Duodenal mucosa (tissue), 2 donors: ENCODE data around the gene VPS37B.

Source experiments
- H3K27ac ChIP-seq: one replicate; pipeline ENCODE4 v1.7.0; 2013; ENCODE audit warnings: low read depth, low read length
- H3K27me3 ChIP-seq, 2 donors: one replicate each; pipeline ENCODE4 v1.7.0; 2013; ENCODE audit warnings: low read length in 2 of 2, control low read depth in 1 of 2; ENCODE audit not compliant: insufficient read depth in 2 of 2, control insufficient read depth in 1 of 2
- H3K36me3 ChIP-seq, 2 donors: one replicate each; pipeline ENCODE4 v1.7.0; 2013; ENCODE audit warnings: low read length in 2 of 2, control low read depth in 1 of 2; ENCODE audit not compliant: insufficient read depth in 2 of 2, control insufficient read depth in 1 of 2
- H3K4me1 ChIP-seq, 2 donors: one replicate each; pipeline ENCODE4 v1.7.0; 2013; ENCODE audit warnings: low read length in 2 of 2, control low read depth in 1 of 2; ENCODE audit not compliant: insufficient read depth in 2 of 2, control insufficient read depth in 1 of 2
- H3K4me3 ChIP-seq, 2 donors: one replicate each; pipeline ENCODE4 v1.7.0; 2013; ENCODE audit warnings: low read length in 2 of 2, low read depth in 1 of 2
- H3K9ac ChIP-seq, 2 donors: one replicate each; pipeline ENCODE4 v1.7.0; 2013; ENCODE audit warnings: low read length in 2 of 2, low read depth in 1 of 2
- H3K9me3 ChIP-seq, 2 donors: one replicate each; pipeline ENCODE4 v1.7.0; 2013; ENCODE audit warnings: low read length in 2 of 2, control low read depth in 1 of 2; ENCODE audit not compliant: control insufficient read depth in 1 of 2

The VPS37B gene

DNA sequence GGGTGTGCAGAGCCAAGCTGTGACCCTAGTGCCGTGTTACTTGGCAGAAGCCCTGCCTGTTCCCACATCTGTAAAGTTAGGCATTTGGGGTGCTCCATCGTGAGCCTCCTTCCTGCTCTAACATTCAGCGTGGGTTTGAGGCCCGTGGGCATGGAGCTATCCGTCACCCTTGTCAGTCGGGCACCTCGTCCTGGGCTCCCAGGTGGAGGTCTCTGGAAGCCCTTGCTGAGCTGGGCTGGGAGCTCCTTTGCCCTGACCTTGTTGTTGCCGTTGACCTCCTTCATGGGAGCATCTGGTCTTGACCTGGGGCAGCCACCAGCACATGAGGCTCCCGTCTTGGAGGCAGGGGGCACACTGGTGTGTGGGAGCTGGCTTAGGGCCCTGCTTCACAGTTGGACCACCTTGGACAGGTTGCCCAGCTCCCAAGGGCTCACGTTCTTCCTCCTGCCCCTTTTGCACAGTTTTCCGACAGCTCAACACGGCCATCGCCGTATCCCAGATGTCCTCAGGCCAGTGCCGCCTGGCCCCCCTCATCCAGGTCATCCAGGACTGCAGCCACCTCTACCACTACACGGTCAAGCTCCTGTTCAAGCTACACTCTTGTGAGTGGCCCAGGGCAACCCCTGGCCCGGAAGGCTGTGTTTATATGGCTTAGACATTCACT is 42.2 kb downstream of the VPS37B start:
- Histone ChIP-seq H3K9me3 (no peaks in the 10 kb centered on the region), H3K4me1 (no peaks in the 10 kb centered on the region), H3K4me3 (no peak overlapping the region), H3K9ac (no peak overlapping the region), H3K36me3 (peaks cover 17 to 73% of the 10 kb centered on the region in 2 donors), H3K27me3 (no peaks in the 10 kb centered on the region), H3K27ac (no peak overlapping the region)

GRCh38 chr12:122852336-122853275 is 43.3 kb downstream of the VPS37B start:
- H3K27ac ChIP-seq, result no peak overlapping the region
- H3K4me1 ChIP-seq, result no peaks in the 10 kb centered on the region
- no peaks in the 10 kb centered on the region for H3K27me3 ChIP-seq
- peaks cover 22 to 75% of the 10 kb centered on the region in 2 donors for H3K36me3 ChIP-seq
- no peak overlapping the region for H3K9ac ChIP-seq
- no peak overlapping the region for H3K4me3 ChIP-seq
- H3K9me3 ChIP-seq, result no peaks in the 10 kb centered on the region

DNA sequence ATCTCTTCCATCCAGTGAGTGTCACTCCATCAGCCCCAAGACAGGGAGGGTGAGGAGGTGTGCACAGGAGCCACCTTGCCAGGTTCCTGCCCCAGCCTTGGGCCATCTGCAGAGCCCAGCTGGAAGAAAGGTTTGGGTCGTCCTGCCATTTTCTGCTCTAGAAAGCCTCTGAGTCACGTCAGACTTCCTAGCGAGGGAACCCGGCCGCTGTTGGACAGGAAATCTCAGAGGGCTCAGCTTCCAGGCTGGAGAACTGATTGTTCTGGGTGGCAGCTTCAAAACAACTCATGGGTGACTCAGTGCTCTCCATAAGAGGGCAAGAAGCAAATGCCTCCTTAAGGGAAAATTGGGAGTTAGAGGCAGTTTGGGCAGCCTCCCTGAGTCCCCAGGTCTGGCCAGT is 44.1 kb downstream of the VPS37B start:
- Histone ChIP-seq H3K27me3 (no peaks in the 10 kb centered on the region), H3K4me1 (no peaks in the 10 kb centered on the region), H3K4me3 (no peak overlapping the region), H3K27ac (no peak overlapping the region), H3K9me3 (no peaks in the 10 kb centered on the region), H3K36me3 (peaks cover 22 to 68% of the 10 kb centered on the region in 2 donors), H3K9ac (no peak overlapping the region)

- Histone ChIP-seq H3K4me3 (no peak overlapping the region), H3K9me3 (no peaks in the 10 kb centered on the region), H3K27me3 (no peaks in the 10 kb centered on the region), H3K9ac (no peak overlapping the region), H3K4me1 (no peaks in the 10 kb centered on the region), H3K36me3 (peaks cover 15 to 60% of the 10 kb centered on the region in 2 donors), H3K27ac (no peak overlapping the region)
Observed at GRCh38 chr12:122850695-122851350, 45.1 kb downstream of the VPS37B start.

DNA sequence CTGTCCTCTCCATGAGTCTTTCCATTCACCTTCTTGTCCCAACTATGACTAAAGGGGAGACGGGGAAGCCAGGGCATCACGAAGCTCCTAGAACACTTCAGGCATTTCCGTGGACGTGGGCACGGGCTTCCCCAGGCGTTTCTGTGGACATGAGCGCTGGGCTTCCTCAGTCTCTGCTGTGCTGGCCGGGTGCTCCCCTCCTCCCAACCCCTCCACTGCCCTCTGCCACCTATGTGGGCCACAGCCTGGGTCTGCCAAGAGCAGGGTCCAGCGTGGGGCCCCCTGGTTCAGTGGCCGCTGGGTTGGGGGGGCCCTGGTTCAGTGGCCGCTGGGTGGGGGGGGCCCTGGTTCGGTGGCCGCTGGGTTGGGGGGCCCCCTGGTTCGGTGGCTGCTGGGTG is 45.9 kb downstream of the VPS37B start:
- H3K4me3 ChIP-seq, result no peak overlapping the region
- no peak overlapping the region for H3K9ac ChIP-seq

GRCh38 chr12:122849352-122850047 is 46.4 kb downstream of the VPS37B start:
- Histone ChIP-seq H3K9me3 (no peaks in the 10 kb centered on the region), H3K9ac (no peak overlapping the region), H3K36me3 (peaks cover 5 to 55% of the 10 kb centered on the region in 2 donors), H3K4me1 (no peaks in the 10 kb centered on the region), H3K27ac (no peak overlapping the region), H3K27me3 (no peaks in the 10 kb centered on the region), H3K4me3 (no peak overlapping the region)

More for the DNA sequence above, 45.9 kb downstream of the VPS37B start:
- H3K27me3 ChIP-seq, result no peaks in the 10 kb centered on the region
- H3K4me1 ChIP-seq, result no peaks in the 10 kb centered on the region
- peaks cover 9 to 57% of the 10 kb centered on the region in 2 donors for H3K36me3 ChIP-seq
- H3K9me3 ChIP-seq, result no peaks in the 10 kb centered on the region
- no peak overlapping the region for H3K27ac ChIP-seq

DNA sequence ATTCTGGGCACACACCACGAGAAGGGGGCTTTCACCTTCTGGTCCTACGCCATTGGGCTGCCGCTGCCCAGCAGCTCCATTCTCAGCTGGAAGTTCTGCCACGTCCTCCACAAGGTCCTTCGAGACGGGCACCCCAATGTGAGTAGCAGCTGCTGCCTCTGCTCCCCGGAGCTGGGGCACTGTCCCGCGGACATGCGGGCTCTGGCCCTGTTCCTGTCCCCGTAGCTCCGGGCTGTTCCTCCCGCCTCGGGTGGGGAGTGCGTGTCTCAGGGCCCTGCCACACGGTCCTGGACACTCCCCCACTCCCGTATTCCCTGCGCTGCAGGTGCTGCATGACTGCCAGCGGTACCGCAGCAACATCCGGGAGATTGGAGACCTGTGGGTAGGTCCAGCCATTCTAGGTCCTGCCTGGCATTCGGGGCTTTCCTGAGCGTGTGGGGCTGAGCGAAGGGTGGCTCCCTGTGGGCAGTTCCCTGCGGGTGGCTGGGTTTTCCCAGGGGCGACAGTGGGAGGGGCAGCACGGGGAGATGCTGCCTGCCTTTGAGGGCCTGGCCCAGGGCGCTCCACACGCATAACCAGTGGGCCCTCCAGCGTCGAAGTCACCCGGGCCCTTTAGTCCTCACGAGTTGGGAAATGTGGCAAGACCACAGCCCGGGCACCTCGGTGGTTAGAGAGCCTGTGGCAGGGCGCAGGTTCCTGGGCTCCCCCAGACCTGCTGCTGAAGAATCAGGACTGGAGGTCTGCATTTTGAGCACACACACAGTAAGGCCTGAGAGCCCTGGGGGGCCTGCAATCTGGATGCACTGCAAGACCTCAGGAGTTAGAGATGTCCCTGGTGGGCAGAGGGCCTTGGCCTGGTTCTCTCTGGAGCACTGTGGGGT is 47.2 kb downstream of the VPS37B start:
- Histone ChIP-seq H3K4me3 (no peak overlapping the region), H3K9ac (no peak overlapping the region), H3K36me3 (peaks cover 5 to 50% of the 10 kb centered on the region in 2 donors), H3K4me1 (no peaks in the 10 kb centered on the region), H3K27ac (no peak overlapping the region), H3K27me3 (no peaks in the 10 kb centered on the region), H3K9me3 (no peaks in the 10 kb centered on the region)

GRCh38 chr12:122847921-122848421 is 48.0 kb downstream of the VPS37B start:
- no peak overlapping the region for H3K9ac ChIP-seq
- H3K27ac ChIP-seq, result no peak overlapping the region
- H3K9me3 ChIP-seq, result no peaks in the 10 kb centered on the region
- peaks cover 1 to 3% of the 10 kb centered on the region in 2 donors for H3K4me1 ChIP-seq
- H3K27me3 ChIP-seq, result no peaks in the 10 kb centered on the region
- no peak overlapping the region for H3K4me3 ChIP-seq
- H3K36me3 ChIP-seq, result peaks cover 5 to 47% of the 10 kb centered on the region in 2 donors

GRCh38 chr12:122847516-122847836 is 48.4 kb downstream of the VPS37B start:
- peaks cover 5 to 44% of the 10 kb centered on the region in 2 donors for H3K36me3 ChIP-seq
- peaks cover 6% of the 10 kb centered on the region in 2 donors for H3K4me1 ChIP-seq
- H3K9me3 ChIP-seq, result no peaks in the 10 kb centered on the region
- H3K4me3 ChIP-seq, result no peak overlapping the region
- H3K9ac ChIP-seq, result no peak overlapping the region
- H3K27me3 ChIP-seq, result no peaks in the 10 kb centered on the region
- H3K27ac ChIP-seq, result no peak overlapping the region
